ENCODE data around the gene LRCH4.

LRCH4 gene

GRCh38 chr7:100604976-100605911 lies 19.3 kb upstream of the LRCH4 start:
- DNase-seq (ENCODE audit: low spot score): no peak

- peak; percentile 91 for DNase-seq (ENCODE audit: low spot score)
Observed at GRCh38 chr7:100604028-100604975, 18.4 kb upstream of the LRCH4 start.

- DNase-seq (ENCODE audit: low spot score): no peak
Observed at GRCh38 chr7:100603726-100604027, 17.7 kb upstream of the LRCH4 start.

DNA sequence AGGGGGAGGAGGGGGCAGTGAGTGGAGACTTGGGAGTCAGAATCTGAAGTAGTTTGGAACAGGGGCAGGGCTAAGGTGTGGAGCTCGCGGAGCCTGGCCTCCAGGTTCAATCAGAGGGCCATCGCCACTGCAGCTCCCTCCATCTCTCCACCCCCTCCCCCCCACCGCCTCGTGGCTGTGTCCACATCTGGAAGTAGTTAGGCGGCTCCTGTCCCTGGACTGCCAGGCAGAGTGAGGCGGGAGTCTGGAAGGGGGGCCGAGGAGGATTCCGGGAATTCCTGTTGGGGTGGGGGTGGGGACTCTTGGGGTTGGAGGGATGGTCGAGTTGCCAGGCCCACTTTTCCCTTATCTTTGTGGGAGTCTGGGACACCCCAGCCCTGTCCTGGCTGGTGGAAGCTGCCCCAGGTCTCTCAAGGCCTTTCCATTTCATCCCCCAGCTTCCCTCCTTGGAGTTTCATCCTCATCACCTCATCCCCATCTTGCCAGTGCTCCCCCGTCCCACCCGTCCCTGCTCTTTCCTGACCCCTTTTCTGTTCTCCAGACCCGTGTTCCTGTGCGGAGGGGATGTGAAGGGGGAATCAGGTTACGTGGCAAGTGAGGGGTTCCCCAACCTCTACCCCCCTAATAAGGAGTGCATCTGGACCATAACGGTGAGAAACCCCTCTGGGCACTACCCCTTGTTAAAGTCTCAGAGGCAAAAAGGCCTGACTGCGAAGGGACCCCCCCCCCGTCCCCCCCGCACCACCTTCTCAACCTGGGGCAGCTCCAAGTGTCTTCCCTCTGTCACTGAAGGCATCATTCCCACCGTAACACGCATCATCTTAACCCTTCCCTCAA lies 17.2 kb upstream of the LRCH4 start:
- peak; percentile 76 for DNase-seq (ENCODE audit: low spot score)

DNA sequence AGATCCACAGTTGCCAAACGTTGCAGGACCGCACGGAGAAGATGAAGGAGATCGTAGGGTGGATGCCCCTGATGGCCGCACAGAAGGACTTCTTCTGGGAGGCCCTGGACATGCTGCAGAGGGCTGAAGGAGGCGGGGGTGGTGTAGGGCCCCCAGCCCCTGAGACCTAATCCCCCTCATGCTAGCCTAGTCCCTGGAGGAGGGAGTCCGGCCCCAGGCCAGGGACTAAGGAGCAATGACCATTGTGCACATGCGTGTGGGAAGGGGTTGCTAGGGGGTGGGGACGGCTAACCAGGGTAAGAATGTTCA lies 14.8 kb upstream of the LRCH4 start:
- no peak for DNase-seq (ENCODE audit: low spot score)

- no peak for DNase-seq (ENCODE audit: low spot score)
Observed at GRCh38 chr7:100599911-100600729, 14.2 kb upstream of the LRCH4 start.

- DNase-seq (ENCODE audit: low spot score): no peak
Observed at GRCh38 chr7:100598425-100598824, 12.5 kb upstream of the LRCH4 start.

- DNase-seq (ENCODE audit: low spot score): no peak
Observed at GRCh38 chr7:100595188-100595587, 9.3 kb upstream of the LRCH4 start.

- no peak for DNase-seq (ENCODE audit: low spot score)
Observed at GRCh38 chr7:100591596-100591995, 5.7 kb upstream of the LRCH4 start.

DNA sequence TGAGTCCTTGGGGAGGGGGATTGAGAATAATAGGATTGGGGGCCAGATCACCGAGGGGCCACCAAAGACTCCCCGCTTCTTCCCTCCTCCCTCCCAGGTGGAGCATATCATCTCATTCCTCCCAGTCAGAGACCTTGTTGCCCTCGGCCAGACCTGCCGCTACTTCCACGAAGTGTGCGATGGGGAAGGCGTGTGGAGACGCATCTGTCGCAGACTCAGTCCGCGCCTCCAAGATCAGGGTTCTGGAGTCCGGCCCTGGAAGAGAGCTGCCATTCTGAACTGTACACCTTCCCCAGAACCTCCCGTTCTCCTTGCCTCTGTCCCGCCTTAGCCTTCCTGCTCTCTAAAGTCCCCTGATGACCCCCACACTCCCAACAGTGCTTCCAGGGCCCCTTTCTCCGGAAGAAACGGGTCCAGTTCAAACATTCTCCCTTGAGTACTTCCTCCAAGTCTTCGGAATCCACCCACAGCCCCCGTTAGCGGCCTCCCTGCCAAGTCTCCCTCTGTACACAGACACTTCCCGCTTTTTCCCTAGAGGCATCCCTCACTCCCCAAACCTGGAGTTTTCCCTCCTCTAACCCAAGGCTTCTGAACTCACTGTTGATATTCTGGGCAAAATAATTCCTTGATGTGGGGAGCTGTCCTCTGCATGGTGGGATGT lies 4.3 kb upstream of the LRCH4 start:
- DNase-seq (ENCODE audit: low spot score): no peak

- DNase-seq (ENCODE audit: low spot score): no peak
Observed at GRCh38 chr7:100589341-100589947, 3.5 kb upstream of the LRCH4 start.

- DNase-seq (ENCODE audit: low spot score): no peak
Observed at GRCh38 chr7:100588438-100588837, 2.5 kb upstream of the LRCH4 start.

GRCh38 chr7:100586266-100587025 lies 517 bp upstream of the LRCH4 start, which contains the start of gene FBXO24:
Gene FBXO24, plus strand, starts transcription at chr7:100586328. Its CDS starts 298 bp downstream, at chr7:100586626.
- peak; percentile 96 for DNase-seq (ENCODE audit: low spot score)

- peak; percentile 69 for DNase-seq (ENCODE audit: low spot score)
Observed at GRCh38 chr7:100584683-100585510, 1.0 kb downstream of the LRCH4 start.

DNA sequence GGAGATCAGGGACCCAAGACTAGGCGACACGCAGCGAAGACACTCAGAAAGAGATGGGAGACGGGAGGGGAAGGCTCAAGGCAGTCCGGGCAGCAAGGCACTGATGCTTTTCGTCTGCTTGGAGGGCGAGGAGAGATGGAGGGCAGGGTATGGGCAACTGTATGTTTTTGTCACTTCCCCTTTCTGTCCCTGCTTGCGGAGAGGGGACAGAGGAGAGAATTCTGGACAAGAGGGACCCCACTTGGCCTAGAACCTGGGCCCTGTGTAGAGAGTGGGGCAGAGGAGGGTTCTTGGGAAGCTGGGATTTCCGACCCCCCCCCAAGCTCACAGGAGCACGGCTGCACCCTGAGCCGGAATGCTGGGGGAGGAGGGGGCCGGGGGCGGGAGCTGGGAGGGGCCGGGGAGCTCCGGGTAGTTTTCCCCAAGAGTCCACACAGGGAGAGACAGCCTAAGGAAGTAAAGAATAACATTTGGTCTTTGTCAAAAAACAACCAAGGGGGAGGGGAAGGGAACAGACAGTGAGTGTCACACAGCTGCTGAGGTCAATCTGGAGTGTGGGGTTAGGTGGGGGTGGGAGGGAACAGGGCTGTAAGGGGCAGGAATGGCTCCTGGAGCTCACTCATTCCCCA lies 1.8 kb downstream of the LRCH4 start:
- DNase-seq (ENCODE audit: low spot score): no peak

GRCh38 chr7:100583132-100584053 lies 2.5 kb downstream of the LRCH4 start:
- no peak for DNase-seq (ENCODE audit: low spot score)

GRCh38 chr7:100582650-100583049 lies 3.3 kb downstream of the LRCH4 start:
- DNase-seq (ENCODE audit: low spot score): no peak
